ENCODE results near the gene CLDN1.

- TF ChIP-seq CTCF (IDR thresholded peaks at IDR 0.05) (no peak), EZH2 (IDR thresholded peaks at IDR 0.05; ENCODE audit: borderline replicate concordance, insufficient read depth, low read depth, low read length, poor library complexity, severe bottlenecking) (no peak)
Observed at GRCh38 chr3:190370369-190370768, 48.1 kb upstream of the CLDN1 start.
